Loucy (cell line): ENCODE measurements around the gene SLC6A13.

Experiments
- EZH2phosphoT487 ChIP-seq: fragments of 200-600 bp; IDR thresholded peaks from 2 replicates; pipeline ENCODE4 v1.6.1; 2018; ENCODE audit warnings: antibody characterized with exemption, mild to moderate bottlenecking, moderate library complexity, borderline replicate concordance
- TF ChIP-seq, protein P1 (sequence below): fragments of 200-600 bp; sonication (generic); conservative IDR thresholded peaks from 2 replicates; pipeline ENCODE4 v1.5.1; 2014; ENCODE audit warnings: mild to moderate bottlenecking, antibody characterized with exemption, low read length

DNA sequence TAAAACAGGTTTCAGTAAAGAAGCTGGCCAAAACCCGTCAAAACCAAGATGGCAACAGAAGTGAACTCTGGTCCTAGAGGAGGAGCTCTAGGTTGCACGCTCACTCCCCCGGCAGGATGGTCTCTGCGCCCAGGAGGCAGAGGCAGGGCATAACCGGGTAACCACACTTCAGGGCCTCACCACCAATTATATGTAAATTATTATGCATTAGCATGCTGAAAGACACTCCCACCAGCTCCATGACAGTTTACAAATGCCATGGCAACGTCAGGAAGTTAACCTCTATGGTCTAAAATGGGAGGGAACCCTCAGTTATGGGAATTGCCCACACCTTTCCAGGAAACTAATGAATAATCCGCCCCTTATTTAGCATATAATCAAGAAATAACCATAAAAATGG lies 28.6 kb downstream of the SLC6A13 start:
- TF ChIP-seq, protein P1, sequence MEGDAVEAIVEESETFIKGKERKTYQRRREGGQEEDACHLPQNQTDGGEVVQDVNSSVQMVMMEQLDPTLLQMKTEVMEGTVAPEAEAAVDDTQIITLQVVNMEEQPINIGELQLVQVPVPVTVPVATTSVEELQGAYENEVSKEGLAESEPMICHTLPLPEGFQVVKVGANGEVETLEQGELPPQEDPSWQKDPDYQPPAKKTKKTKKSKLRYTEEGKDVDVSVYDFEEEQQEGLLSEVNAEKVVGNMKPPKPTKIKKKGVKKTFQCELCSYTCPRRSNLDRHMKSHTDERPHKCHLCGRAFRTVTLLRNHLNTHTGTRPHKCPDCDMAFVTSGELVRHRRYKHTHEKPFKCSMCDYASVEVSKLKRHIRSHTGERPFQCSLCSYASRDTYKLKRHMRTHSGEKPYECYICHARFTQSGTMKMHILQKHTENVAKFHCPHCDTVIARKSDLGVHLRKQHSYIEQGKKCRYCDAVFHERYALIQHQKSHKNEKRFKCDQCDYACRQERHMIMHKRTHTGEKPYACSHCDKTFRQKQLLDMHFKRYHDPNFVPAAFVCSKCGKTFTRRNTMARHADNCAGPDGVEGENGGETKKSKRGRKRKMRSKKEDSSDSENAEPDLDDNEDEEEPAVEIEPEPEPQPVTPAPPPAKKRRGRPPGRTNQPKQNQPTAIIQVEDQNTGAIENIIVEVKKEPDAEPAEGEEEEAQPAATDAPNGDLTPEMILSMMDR = no peak
- TF ChIP-seq EZH2phosphoT487 = no peak
